SKM-1 treated with dmso at 0.1 percent for 144 hours (cell line): Measurements from ENCODE around the gene SLC9A4.

Source experiments
- DNase-seq: peaks from one replicate; lab custom pipeline; 2025; ENCODE audit not compliant: unreplicated experiment; lab: John Stamatoyannopoulos, UW

Gene SLC9A4

GRCh38 chr2:102494570-102494969 is 21.5 kb downstream of the SLC9A4 start:
- no peak for DNase-seq

- no peak for DNase-seq
Observed at GRCh38 chr2:102498414-102498813, 25.4 kb downstream of the SLC9A4 start.

GRCh38 chr2:102499558-102499957 is 26.5 kb downstream of the SLC9A4 start:
- DNase-seq: no peak

GRCh38 chr2:102502576-102502975 is 29.6 kb downstream of the SLC9A4 start:
- no peak for DNase-seq

GRCh38 chr2:102504833-102505232 is 31.8 kb downstream of the SLC9A4 start:
- DNase-seq: no peak

GRCh38 chr2:102505290-102505689 is 32.3 kb downstream of the SLC9A4 start:
- DNase-seq: no peak

GRCh38 chr2:102506743-102507142 is 33.7 kb downstream of the SLC9A4 start:
- DNase-seq: no peak

GRCh38 chr2:102508863-102509262 is 35.8 kb downstream of the SLC9A4 start:
- peak; percentile 6 for DNase-seq

- no peak for DNase-seq
Observed at GRCh38 chr2:102509749-102510148, 36.7 kb downstream of the SLC9A4 start.

- no peak for DNase-seq
Observed at GRCh38 chr2:102510791-102511575, 38.0 kb downstream of the SLC9A4 start.

GRCh38 chr2:102512161-102512560 is 39.1 kb downstream of the SLC9A4 start:
- DNase-seq: no peak

- DNase-seq: no peak
Observed at GRCh38 chr2:102513355-102513939, 40.4 kb downstream of the SLC9A4 start.

GRCh38 chr2:102514061-102514785 is 41.2 kb downstream of the SLC9A4 start:
- DNase-seq: no peak

GRCh38 chr2:102515851-102516250 is 42.8 kb downstream of the SLC9A4 start:
- DNase-seq: no peak

- DNase-seq: no peak
Observed at GRCh38 chr2:102518170-102518569, 45.1 kb downstream of the SLC9A4 start.

- DNase-seq: peak; percentile 2
Observed at GRCh38 chr2:102520009-102520408, 47.0 kb downstream of the SLC9A4 start.

- DNase-seq: no peak
Observed at GRCh38 chr2:102520801-102521200, 47.8 kb downstream of the SLC9A4 start.

GRCh38 chr2:102522162-102522561 is 49.1 kb downstream of the SLC9A4 start:
- DNase-seq: no peak

- DNase-seq: no peak
Observed at GRCh38 chr2:102522890-102523289, 49.9 kb downstream of the SLC9A4 start.

GRCh38 chr2:102523651-102524050 is 50.6 kb downstream of the SLC9A4 start:
- DNase-seq: no peak

- no peak for DNase-seq
Observed at GRCh38 chr2:102527086-102527485, 54.1 kb downstream of the SLC9A4 start.

- no peak for DNase-seq
Observed at GRCh38 chr2:102538491-102538890, 65.5 kb downstream of the SLC9A4 start.
